ENCODE measurements around the gene MAML3.

Gene MAML3

GRCh38 chr4:139782926-139783522, 371.0 kb downstream of the MAML3 start:
- DNase-seq (ENCODE audit: low spot score), result no peak

GRCh38 chr4:139781066-139781465, 372.9 kb downstream of the MAML3 start:
- DNase-seq (ENCODE audit: low spot score), result no peak

- no peak for DNase-seq (ENCODE audit: low spot score)
Observed at GRCh38 chr4:139779691-139780090, 374.3 kb downstream of the MAML3 start.

- no peak for DNase-seq (ENCODE audit: low spot score)
Observed at GRCh38 chr4:139777757-139778156, 376.2 kb downstream of the MAML3 start.

- DNase-seq (ENCODE audit: low spot score), result no peak
Observed at GRCh38 chr4:139776235-139776634, 377.7 kb downstream of the MAML3 start.

- no peak for DNase-seq (ENCODE audit: low spot score)
Observed at GRCh38 chr4:139774759-139775487, 379.1 kb downstream of the MAML3 start.

- no peak for DNase-seq (ENCODE audit: low spot score)
Observed at GRCh38 chr4:139773560-139774318, 380.2 kb downstream of the MAML3 start.

- no peak for DNase-seq (ENCODE audit: low spot score)
Observed at GRCh38 chr4:139770361-139770760, 383.6 kb downstream of the MAML3 start.

GRCh38 chr4:139769364-139769763, 384.6 kb downstream of the MAML3 start:
- no peak for DNase-seq (ENCODE audit: low spot score)

- no peak for DNase-seq (ENCODE audit: low spot score)
Observed at GRCh38 chr4:139768896-139769295, 385.1 kb downstream of the MAML3 start.

GRCh38 chr4:139768366-139768765, 385.6 kb downstream of the MAML3 start:
- no peak for DNase-seq (ENCODE audit: low spot score)

GRCh38 chr4:139767585-139767984, 386.4 kb downstream of the MAML3 start:
- no peak for DNase-seq (ENCODE audit: low spot score)

- no peak for DNase-seq (ENCODE audit: low spot score)
Observed at GRCh38 chr4:139767168-139767567, 386.8 kb downstream of the MAML3 start.

GRCh38 chr4:139764686-139765310, 389.2 kb downstream of the MAML3 start:
- no peak for DNase-seq (ENCODE audit: low spot score)

- DNase-seq (ENCODE audit: low spot score), result no peak
Observed at GRCh38 chr4:139764182-139764581, 389.8 kb downstream of the MAML3 start.

- DNase-seq (ENCODE audit: low spot score), result no peak
Observed at GRCh38 chr4:139763672-139764071, 390.3 kb downstream of the MAML3 start.

GRCh38 chr4:139763205-139763604, 390.8 kb downstream of the MAML3 start:
- no peak for DNase-seq (ENCODE audit: low spot score)

GRCh38 chr4:139762720-139763119, 391.3 kb downstream of the MAML3 start:
- DNase-seq (ENCODE audit: low spot score), result no peak

- DNase-seq (ENCODE audit: low spot score), result peak; percentile 62
Observed at GRCh38 chr4:139761461-139761860, 392.5 kb downstream of the MAML3 start.

- DNase-seq (ENCODE audit: low spot score), result no peak
Observed at GRCh38 chr4:139760567-139760966, 393.4 kb downstream of the MAML3 start.

- no peak for DNase-seq (ENCODE audit: low spot score)
Observed at GRCh38 chr4:139759097-139759496, 394.9 kb downstream of the MAML3 start.

- no peak for DNase-seq (ENCODE audit: low spot score)
Observed at GRCh38 chr4:139756391-139757180, 397.4 kb downstream of the MAML3 start.
